Cardiac fibroblast (primary cell): Measurements from ENCODE around the gene ARHGAP10.

Experiments
- DNase-seq, 2 donors: peaks; one replicate each; pipeline versions ENCODE4 v3.0.0 to v3.0.0-alpha.2; 2010; ENCODE audit warnings: low read depth in 2 of 2
- H3K4me3 ChIP-seq, 2 donors: replicated peaks in 1 of 2; 1 replicate in 1 of 2; 2 replicates in 1 of 2; pipeline ENCODE4 v1.5.1; 2011; ENCODE audit warnings: low read depth in 2 of 2, low read length in 2 of 2, mild to moderate bottlenecking in 2 of 2, moderate library complexity in 1 of 2
- TF ChIP-seq, protein P1 (sequence below): IDR thresholded peaks from one replicate; pipeline ENCODE4 v1.5.1; 2011; ENCODE audit warnings: low read depth, mild to moderate bottlenecking, low read length, inconsistent platforms

The ARHGAP10 gene

DNA sequence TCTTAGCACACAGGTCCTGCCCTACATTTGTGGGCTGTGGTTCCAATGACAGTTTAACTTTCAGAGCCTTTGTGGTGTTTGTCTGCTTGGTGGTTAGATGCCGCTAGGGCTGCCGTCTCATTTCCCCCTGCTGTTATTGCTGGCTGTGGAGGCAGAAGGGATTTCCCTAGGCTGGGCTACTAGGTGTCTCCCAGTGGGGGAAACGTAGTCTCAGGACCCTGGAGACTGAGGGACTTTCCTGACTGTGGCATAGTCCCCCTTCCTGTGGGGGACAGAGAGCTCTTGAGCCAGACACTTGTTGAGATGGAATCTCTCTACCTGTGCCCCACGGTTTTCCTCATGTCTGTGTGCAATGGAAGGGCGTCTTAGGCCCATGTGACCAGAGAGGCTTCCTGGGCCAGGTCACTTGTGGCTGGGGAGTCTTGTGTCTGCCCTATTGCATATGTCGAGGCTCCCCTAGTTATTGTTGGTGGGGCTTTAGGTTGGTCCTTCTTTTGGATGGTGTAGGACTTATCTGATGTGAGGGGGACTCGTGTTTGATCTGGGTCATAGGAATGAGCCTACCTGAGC is 68.2 kb downstream of the ARHGAP10 start:
- no peak overlapping the region for H3K4me3 ChIP-seq
- TF ChIP-seq, protein P1, sequence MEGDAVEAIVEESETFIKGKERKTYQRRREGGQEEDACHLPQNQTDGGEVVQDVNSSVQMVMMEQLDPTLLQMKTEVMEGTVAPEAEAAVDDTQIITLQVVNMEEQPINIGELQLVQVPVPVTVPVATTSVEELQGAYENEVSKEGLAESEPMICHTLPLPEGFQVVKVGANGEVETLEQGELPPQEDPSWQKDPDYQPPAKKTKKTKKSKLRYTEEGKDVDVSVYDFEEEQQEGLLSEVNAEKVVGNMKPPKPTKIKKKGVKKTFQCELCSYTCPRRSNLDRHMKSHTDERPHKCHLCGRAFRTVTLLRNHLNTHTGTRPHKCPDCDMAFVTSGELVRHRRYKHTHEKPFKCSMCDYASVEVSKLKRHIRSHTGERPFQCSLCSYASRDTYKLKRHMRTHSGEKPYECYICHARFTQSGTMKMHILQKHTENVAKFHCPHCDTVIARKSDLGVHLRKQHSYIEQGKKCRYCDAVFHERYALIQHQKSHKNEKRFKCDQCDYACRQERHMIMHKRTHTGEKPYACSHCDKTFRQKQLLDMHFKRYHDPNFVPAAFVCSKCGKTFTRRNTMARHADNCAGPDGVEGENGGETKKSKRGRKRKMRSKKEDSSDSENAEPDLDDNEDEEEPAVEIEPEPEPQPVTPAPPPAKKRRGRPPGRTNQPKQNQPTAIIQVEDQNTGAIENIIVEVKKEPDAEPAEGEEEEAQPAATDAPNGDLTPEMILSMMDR = no peak
- no peak for DNase-seq

DNA sequence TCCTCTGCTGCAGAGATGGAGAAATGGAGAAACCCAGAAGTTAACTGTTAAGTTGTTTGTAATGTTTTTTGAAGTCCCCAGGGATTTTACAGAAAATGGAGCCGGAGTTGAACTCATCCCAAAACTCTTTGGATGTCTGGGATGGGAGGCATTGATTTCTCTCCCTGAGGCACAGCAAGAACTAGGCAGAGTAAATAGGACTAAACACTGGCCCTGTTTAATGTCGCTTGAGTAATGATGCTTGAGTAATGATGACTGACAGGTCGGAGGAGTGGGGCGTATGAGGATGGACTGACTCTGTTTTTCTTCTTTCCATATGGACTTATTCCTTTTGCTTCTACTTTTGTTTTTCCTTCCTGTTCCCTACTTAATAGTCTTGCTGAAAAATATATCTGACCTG is 69.9 kb downstream of the ARHGAP10 start:
- no peak overlapping the region for H3K4me3 ChIP-seq
- DNase-seq = no peak
- TF ChIP-seq, protein P1 = no peak

DNA sequence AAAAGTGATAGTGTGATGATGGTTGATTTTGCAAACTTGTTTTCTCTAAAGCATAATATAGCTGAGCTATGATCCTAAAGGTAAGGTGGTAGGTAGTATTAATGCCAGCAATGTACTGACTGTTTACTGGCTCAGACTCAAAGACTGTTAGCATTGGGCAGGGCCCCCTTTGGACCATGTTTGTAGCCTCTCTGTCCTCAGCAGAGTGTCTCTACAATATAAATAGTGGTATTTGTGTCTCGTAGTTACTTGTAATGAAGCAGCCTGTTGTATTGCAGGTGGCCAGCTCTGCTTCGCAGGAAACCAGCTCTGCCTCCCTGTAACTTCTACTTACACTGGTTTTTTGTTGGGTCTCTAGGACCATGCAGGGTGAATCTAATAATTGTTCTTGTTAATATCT is 70.5 kb downstream of the ARHGAP10 start:
- no peak for DNase-seq
- TF ChIP-seq, protein P1 = no peak
- H3K4me3 ChIP-seq = no peak overlapping the region

DNA sequence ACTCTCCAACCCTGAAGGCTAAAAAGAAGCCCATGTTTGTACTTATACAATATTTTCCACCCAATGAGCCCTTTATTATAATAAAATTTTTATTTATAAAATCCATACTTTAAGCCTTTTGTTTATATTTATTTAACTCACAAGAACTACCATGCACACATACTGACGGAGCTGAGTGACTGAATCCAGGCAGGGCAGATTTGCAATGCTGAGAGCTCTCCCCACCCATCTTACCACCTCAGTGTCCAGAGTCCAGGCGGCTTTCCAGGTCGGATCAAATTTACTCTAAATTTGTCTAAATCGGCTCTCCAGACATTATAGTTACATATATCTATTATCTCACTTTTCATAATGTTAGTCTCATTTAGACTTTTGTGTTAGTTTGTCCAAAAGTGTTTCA is 74.1 kb downstream of the ARHGAP10 start:
- no peak for DNase-seq
- H3K4me3 ChIP-seq = no peak overlapping the region
- TF ChIP-seq, protein P1 = no peak

DNA sequence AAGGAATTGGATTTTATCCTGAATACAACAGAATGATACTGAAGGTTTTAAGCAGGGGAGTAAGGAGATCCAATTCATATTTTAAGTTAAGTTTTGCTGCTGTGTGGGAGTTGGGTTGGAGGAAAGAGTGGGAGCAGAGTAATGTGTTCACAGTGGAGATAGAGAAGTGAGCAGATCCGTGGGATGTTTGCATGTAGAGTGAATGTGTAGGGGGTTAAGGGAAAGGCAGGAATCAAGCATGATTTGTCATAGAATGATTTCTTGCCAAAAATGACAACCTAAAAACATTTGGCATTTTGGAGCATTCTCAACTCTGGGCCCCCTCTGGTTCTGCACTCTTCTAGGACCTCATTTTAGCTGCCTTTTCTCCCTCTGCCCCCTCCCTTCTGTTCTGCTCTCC is 76.6 kb downstream of the ARHGAP10 start:
- peak in 1 of 2 donors; percentile 30 for DNase-seq
- TF ChIP-seq, protein P1 = no peak
- H3K4me3 ChIP-seq = no peak overlapping the region

DNA sequence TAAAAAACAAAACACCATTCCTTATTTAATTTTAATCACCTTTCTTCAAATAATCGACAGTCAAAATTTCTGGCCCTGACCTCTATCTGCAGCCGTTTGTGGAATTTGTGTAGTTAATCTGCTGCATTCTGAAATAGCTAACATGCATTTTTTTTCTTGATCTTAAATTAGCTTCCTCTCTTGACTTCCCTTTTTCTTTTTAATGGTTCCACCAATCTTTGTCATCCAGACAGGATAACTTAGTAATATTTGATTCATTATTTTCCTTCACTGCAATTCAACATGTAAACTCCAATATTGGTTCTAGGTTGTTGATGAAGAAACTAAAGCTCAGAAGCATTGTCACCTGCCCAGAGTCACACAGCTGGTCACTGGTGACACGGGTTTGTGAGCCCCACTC is 77.3 kb downstream of the ARHGAP10 start:
- DNase-seq = no peak
- no peak overlapping the region for H3K4me3 ChIP-seq
- TF ChIP-seq, protein P1 = no peak

DNA sequence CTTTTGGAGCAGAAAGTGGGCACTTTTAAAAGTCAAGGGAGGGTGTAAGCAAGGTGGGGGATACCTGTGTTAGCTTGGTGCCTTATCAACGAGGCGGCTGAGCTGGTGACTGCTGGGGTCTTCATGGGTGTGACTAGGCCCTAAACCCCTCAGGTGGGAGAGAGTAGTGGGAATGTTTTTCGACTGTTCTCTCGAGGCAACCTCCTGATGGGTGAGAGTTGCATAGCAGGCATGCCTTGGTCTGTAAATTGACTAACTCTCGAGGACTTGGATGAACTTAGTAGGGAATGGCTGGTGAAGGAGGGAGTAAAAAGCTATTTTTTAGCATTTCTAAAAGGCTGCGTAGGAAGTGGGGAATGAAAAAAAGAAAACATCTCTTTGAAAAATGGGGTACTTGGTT is 80.0 kb downstream of the ARHGAP10 start:
- TF ChIP-seq, protein P1 = no peak
- no peak overlapping the region for H3K4me3 ChIP-seq
- no peak for DNase-seq
